Measurements from ENCODE around the gene HOXA6.

The HOXA6 gene

GRCh38 chr7:27188386-27189294, 41.1 kb upstream of the HOXA6 start:
- peaks cover 3% of the 10 kb centered on the region for H3K4me1 ChIP-seq (ENCODE audit: insufficient read depth, low read length)
- no peaks in the 10 kb centered on the region for H3K9me3 ChIP-seq (ENCODE audit: low read length)
- H3K27me3 ChIP-seq (ENCODE audit: insufficient read depth, low read length): peaks cover 98% of the 10 kb centered on the region
- no peak overlapping the region for H2AFZ ChIP-seq (ENCODE audit: low read depth, low read length)
- no peak overlapping the region for H3K4me3 ChIP-seq (ENCODE audit: low read length)
- no peaks in the 10 kb centered on the region for H3K36me3 ChIP-seq (ENCODE audit: insufficient read depth, low read length)

- no peaks in the 10 kb centered on the region for H3K36me3 ChIP-seq (ENCODE audit: insufficient read depth, low read length)
- no peaks in the 10 kb centered on the region for H3K9me3 ChIP-seq (ENCODE audit: low read length)
- H3K27me3 ChIP-seq (ENCODE audit: insufficient read depth, low read length): peaks cover 98% of the 10 kb centered on the region
- no peak overlapping the region for H2AFZ ChIP-seq (ENCODE audit: low read depth, low read length)
- no peak overlapping the region for H3K4me3 ChIP-seq (ENCODE audit: low read length)
- peaks cover 3% of the 10 kb centered on the region for H3K4me1 ChIP-seq (ENCODE audit: insufficient read depth, low read length)
Measured at GRCh38 chr7:27187475-27188385, 40.2 kb upstream of the HOXA6 start.

GRCh38 chr7:27186668-27187474, 39.3 kb upstream of the HOXA6 start:
- Histone ChIP-seq H3K4me3 (ENCODE audit: low read length) (no peak overlapping the region), H3K36me3 (ENCODE audit: insufficient read depth, low read length) (no peaks in the 10 kb centered on the region), H3K4me1 (ENCODE audit: insufficient read depth, low read length) (peaks cover 3% of the 10 kb centered on the region), H2AFZ (ENCODE audit: low read depth, low read length) (no peak overlapping the region), H3K9me3 (ENCODE audit: low read length) (no peaks in the 10 kb centered on the region), H3K27me3 (ENCODE audit: insufficient read depth, low read length) (peaks cover 98% of the 10 kb centered on the region)

- Histone ChIP-seq H3K4me1 (ENCODE audit: insufficient read depth, low read length) (peaks cover 3% of the 10 kb centered on the region), H2AFZ (ENCODE audit: low read depth, low read length) (no peak overlapping the region), H3K4me3 (ENCODE audit: low read length) (no peak overlapping the region), H3K9me3 (ENCODE audit: low read length) (no peaks in the 10 kb centered on the region), H3K27me3 (ENCODE audit: insufficient read depth, low read length) (peaks cover 97% of the 10 kb centered on the region), H3K36me3 (ENCODE audit: insufficient read depth, low read length) (no peaks in the 10 kb centered on the region)
Measured at GRCh38 chr7:27185854-27186667, 38.5 kb upstream of the HOXA6 start.

- no peaks in the 10 kb centered on the region for H3K9me3 ChIP-seq (ENCODE audit: low read length)
Measured at GRCh38 chr7:27185013-27185853, 37.7 kb upstream of the HOXA6 start, which contains the start of gene HOXA11. Gene HOXA11, minus strand, starts transcription at chr7:27185232. Its CDS starts 88 bp downstream, at chr7:27185144.

GRCh38 chr7:27184337-27185012, 36.9 kb upstream of the HOXA6 start:
- no peaks in the 10 kb centered on the region for H3K36me3 ChIP-seq (ENCODE audit: insufficient read depth, low read length)
- peak overlapping the region; percentile 91 for H2AFZ ChIP-seq (ENCODE audit: low read depth, low read length)
- peaks cover 96% of the 10 kb centered on the region for H3K27me3 ChIP-seq (ENCODE audit: insufficient read depth, low read length)
- H3K4me3 ChIP-seq (ENCODE audit: low read length): peak overlapping the region; percentile 37
- H3K4me1 ChIP-seq (ENCODE audit: insufficient read depth, low read length): peaks cover 7% of the 10 kb centered on the region
- H3K9me3 ChIP-seq (ENCODE audit: low read length): no peaks in the 10 kb centered on the region

More at GRCh38 chr7:27185013-27185853, 37.7 kb upstream of the HOXA6 start, which contains the start of gene HOXA11:
- Histone ChIP-seq H2AFZ (ENCODE audit: low read depth, low read length) (peak within 1 kb of the TSS; percentile 91), H3K27me3 (ENCODE audit: insufficient read depth, low read length) (peaks cover 96% of the 10 kb centered on the region), H3K4me1 (ENCODE audit: insufficient read depth, low read length) (peaks cover 3% of the 10 kb centered on the region), H3K4me3 (ENCODE audit: low read length) (peak within 1 kb of the TSS; percentile 37), H3K36me3 (ENCODE audit: insufficient read depth, low read length) (no peaks in the 10 kb centered on the region)

- peaks cover 96% of the 10 kb centered on the region for H3K27me3 ChIP-seq (ENCODE audit: insufficient read depth, low read length)
- H3K4me3 ChIP-seq (ENCODE audit: low read length): peak overlapping the region; percentile 37
- H2AFZ ChIP-seq (ENCODE audit: low read depth, low read length): peak overlapping the region; percentile 91
- no peaks in the 10 kb centered on the region for H3K36me3 ChIP-seq (ENCODE audit: insufficient read depth, low read length)
- peaks cover 9% of the 10 kb centered on the region for H3K4me1 ChIP-seq (ENCODE audit: insufficient read depth, low read length)
- no peaks in the 10 kb centered on the region for H3K9me3 ChIP-seq (ENCODE audit: low read length)
Measured at GRCh38 chr7:27183682-27184336, 36.2 kb upstream of the HOXA6 start.

- peaks cover 96% of the 10 kb centered on the region for H3K27me3 ChIP-seq (ENCODE audit: insufficient read depth, low read length)
- H3K4me3 ChIP-seq (ENCODE audit: low read length): no peak overlapping the region
Measured at GRCh38 chr7:27182861-27183681, 35.5 kb upstream of the HOXA6 start.

GRCh38 chr7:27182285-27182841, 34.8 kb upstream of the HOXA6 start:
- Histone ChIP-seq H3K36me3 (ENCODE audit: insufficient read depth, low read length) (no peaks in the 10 kb centered on the region), H2AFZ (ENCODE audit: low read depth, low read length) (no peak overlapping the region), H3K9me3 (ENCODE audit: low read length) (no peaks in the 10 kb centered on the region), H3K4me1 (ENCODE audit: insufficient read depth, low read length) (peaks cover 9% of the 10 kb centered on the region), H3K27me3 (ENCODE audit: insufficient read depth, low read length) (peaks cover 96% of the 10 kb centered on the region), H3K4me3 (ENCODE audit: low read length) (no peak overlapping the region)

More at GRCh38 chr7:27182861-27183681, 35.5 kb upstream of the HOXA6 start:
- Histone ChIP-seq H3K36me3 (ENCODE audit: insufficient read depth, low read length) (no peaks in the 10 kb centered on the region), H3K9me3 (ENCODE audit: low read length) (no peaks in the 10 kb centered on the region), H2AFZ (ENCODE audit: low read depth, low read length) (no peak overlapping the region), H3K4me1 (ENCODE audit: insufficient read depth, low read length) (peaks cover 9% of the 10 kb centered on the region)

Data from neuron (in vitro differentiated cells).